Activated T-cell treated with anti-CD3 and anti-CD28 coated beads for 48 hours (primary cell): ENCODE results near the gene EPB41L3.

Experiments
- DNase-seq: peaks from one replicate; pipeline ENCODE4 v3.0.0-alpha.2; 2020; ENCODE audit warnings: low read depth

Gene EPB41L3

GRCh38 chr18:5451871-5452270 lies 91.9 kb downstream of the EPB41L3 start:
- DNase-seq, result no peak

GRCh38 chr18:5451150-5451549 lies 92.6 kb downstream of the EPB41L3 start:
- DNase-seq, result no peak

- no peak for DNase-seq
These were observed 93.8 kb downstream of the EPB41L3 start for GRCh38 chr18:5449858-5450509.

GRCh38 chr18:5447442-5447841 lies 96.4 kb downstream of the EPB41L3 start:
- DNase-seq, result no peak

- no peak for DNase-seq
These were observed 99.0 kb downstream of the EPB41L3 start for GRCh38 chr18:5444847-5445246.

- DNase-seq, result no peak
These were observed 99.5 kb downstream of the EPB41L3 start for GRCh38 chr18:5444269-5444668.

GRCh38 chr18:5439986-5440696 lies 103.7 kb downstream of the EPB41L3 start:
- no peak for DNase-seq

- no peak for DNase-seq
These were observed 109.4 kb downstream of the EPB41L3 start for GRCh38 chr18:5434425-5434824.

- DNase-seq, result no peak
These were observed 111.8 kb downstream of the EPB41L3 start for GRCh38 chr18:5431836-5432575.

- no peak for DNase-seq
These were observed 113.7 kb downstream of the EPB41L3 start for GRCh38 chr18:5430131-5430530.

GRCh38 chr18:5429681-5430080 lies 114.1 kb downstream of the EPB41L3 start:
- DNase-seq, result no peak

GRCh38 chr18:5425721-5426120 lies 118.1 kb downstream of the EPB41L3 start:
- DNase-seq, result no peak

- no peak for DNase-seq
These were observed 118.7 kb downstream of the EPB41L3 start for GRCh38 chr18:5424903-5425664.

GRCh38 chr18:5422626-5423025 lies 121.2 kb downstream of the EPB41L3 start:
- DNase-seq, result no peak

- no peak for DNase-seq
These were observed 121.8 kb downstream of the EPB41L3 start for GRCh38 chr18:5421981-5422380.

GRCh38 chr18:5420906-5421305 lies 122.9 kb downstream of the EPB41L3 start:
- DNase-seq, result no peak

- DNase-seq, result no peak
These were observed 124.2 kb downstream of the EPB41L3 start for GRCh38 chr18:5419601-5420000.

GRCh38 chr18:5419030-5419429 lies 124.8 kb downstream of the EPB41L3 start:
- no peak for DNase-seq

GRCh38 chr18:5417342-5417741 lies 126.5 kb downstream of the EPB41L3 start:
- no peak for DNase-seq

GRCh38 chr18:5416112-5416511 lies 127.7 kb downstream of the EPB41L3 start:
- DNase-seq, result no peak

GRCh38 chr18:5415665-5416064 lies 128.1 kb downstream of the EPB41L3 start:
- DNase-seq, result no peak

- DNase-seq, result no peak
These were observed 128.8 kb downstream of the EPB41L3 start for GRCh38 chr18:5415031-5415430.
